DMS153 treated with DMSO at 0.1 percent for 48 hours (cell line): ENCODE data around the gene VMP1.
"Not testable (repeated sequence)": the region's sequence is repeated elsewhere in the genome, so short reads cannot be mapped to it uniquely, and the experiment has no call there.

Source experiments
- DNase-seq: peaks from one replicate; lab custom pipeline; 2025; ENCODE audit not compliant: unreplicated experiment; lab: John Stamatoyannopoulos, UW

VMP1 gene

DNA sequence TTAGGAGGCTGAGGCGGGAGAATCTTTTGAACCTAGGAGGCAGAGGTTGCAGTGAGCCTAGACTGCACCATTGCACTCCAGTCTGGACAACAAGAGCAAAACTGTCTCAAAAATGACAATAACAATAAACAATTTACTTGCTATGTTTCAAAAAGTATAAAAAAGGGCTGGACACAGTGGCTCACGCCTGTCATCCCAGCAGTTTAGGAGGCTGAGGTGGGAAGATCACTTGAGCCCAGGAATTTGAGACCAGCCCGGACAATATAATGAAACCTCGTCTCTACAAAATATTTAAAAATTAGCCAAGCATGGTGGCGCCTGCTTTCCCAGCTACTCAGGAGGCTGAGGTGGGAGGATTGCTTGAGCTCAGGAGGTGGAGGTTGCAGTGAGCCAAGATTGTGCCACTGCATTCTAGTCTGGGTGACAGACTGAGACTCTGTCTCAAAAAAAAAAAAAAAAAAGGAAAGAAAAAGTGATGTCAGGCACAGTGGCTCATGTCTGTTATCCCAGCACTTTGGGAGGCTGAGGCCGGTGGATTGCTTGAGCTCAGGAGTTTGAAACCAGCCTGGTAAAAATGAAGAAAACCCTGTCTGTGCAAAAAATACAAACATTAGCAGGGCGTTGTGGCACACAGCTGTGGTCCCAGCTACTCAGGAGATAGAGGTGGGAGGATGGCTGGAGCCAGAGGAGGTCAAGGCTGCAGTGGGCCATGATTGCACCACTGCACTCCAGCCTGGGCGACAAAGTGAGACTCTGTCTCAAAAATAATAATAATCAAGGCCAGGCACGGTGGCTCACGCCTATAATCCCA, 146.7 kb downstream of the VMP1 start:
- DNase-seq, result not testable (repeated sequence)

DNA sequence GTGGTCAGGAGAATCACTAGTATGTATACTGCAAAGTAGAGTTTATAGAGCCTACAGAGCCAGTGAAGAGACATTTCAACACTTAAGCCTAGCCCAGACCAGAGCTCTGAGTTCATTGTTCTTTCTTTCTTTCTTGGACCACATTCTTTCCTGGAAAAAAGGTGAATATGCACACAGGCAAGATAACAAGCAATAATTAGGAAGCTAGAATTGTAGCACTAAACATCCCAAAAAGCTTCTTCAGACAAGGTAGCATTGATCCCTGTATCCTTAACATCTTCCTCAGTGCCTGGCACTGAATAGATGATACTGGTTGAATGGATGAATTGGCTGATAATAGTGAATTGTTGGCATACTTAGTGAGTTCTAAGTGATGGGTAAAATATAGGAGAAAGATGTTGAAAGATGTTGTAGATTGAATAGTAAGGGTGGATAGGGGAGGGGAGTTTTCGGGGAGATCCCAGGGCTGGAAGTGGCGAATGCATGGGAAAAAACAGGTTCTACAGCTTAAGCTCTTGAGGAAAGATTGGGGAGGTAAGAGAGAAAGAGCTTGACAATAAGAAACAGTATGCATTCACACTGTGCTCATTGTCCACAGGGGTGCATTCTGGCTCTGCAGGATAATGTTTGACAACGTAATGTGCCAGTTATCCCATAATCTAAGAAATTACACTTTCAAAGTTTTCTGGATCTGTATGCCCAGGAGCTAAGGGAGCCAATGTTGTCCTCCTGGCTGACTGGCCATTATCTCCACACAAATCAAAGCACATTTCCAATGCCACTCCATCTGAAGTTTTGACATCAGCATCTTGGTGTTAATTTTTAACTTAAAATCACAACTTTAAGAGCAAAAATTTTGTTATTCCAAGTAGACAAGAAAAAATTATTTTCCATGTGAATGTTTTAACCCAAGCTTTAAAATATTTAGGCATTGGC, 149.7 kb downstream of the VMP1 start:
- no peak for DNase-seq

DNA sequence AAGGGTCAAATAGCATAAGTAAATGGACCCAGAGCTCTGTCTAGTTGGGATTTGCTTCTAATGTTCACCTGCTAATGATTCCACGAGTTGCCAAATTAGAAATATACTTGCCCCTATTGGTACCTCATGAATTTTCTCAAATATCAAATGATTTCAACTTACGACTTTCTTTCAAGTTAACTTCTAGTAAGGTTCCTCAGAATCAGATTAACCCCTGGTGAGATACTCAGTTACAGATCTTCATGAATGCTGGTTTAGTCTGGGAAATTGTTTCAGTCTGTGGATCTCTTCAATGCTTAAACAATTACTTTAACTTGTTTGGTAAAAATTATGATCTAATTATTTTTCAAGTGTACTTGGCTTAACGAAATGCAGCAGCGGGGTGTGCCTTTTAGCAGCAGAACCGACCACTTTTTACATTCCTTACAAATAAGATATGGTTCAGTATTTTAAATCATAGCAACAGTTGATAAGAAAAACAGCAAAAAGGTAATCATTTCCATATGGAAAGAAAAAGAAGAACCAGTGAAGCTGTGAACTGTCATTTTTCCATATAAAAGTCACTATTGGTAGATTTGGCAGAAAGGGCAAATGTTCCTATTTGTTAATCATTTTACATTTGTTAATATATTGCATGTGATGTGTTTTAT, 150.8 kb downstream of the VMP1 start:
- DNase-seq, result no peak

DNA sequence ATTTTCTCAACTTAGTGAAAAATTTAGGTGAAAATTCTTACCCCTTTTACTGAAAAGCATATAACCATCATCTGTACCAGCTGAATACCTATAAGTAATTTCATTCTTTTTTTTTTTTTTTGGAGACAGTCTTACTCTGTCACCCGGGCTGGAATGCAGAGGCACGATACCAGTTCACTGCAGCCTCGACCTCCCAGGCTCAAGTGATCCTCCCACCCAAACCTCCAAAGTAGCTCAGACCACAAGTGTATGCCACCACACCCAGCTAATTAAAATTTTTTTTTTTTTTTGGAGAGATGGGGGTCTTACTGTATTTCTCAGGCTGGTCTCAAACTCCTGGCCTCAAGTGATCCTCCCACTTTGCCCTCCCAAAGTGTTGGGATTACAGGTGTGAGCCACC, 151.5 kb downstream of the VMP1 start:
- DNase-seq, result no peak

DNA sequence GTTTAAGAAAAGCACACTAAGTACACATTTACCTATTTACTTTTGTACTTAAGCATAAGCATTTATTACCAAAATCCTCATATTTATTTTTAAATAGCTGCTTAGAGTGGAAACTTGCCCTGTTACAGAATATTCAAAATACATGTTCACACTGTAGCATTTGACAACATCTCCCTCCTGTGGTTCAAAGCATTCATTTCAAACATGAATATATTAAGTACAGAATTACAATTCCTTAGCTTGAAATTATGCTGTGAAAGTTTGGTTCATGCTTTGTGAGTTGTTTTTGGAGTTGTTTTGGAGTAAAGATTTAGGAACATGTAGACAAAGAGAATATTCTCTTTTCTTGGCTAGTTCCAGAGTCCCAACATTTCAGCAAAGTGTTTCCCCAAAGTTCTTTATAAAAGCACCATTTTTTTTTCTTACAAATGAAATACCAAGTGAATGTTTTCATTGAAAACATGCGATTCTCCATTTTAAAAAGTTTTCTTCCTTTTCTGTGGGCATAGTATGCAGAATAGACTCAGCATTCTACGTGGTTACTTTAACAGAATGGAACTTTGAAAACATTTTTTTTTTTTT, 152.1 kb downstream of the VMP1 start:
- DNase-seq, result no peak

DNA sequence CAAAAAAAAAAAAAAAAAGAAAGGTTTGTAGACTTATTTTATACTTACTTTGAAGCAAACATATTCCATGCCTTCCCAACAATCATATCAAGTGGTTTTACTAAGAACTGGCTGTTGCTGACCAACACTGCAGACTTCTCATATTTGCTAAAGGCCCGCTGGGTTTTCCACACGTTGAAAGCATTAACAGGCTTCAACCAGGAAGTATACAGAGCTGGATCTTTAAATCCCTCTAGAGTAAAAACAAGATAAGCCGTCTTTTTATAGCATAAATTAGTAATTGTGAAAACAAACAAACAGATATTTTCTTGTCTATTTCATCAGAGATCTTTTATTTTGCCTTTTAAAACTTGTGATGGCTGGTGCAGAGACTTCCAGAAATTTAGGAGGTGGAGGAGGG, 156.2 kb downstream of the VMP1 start:
- no peak for DNase-seq

DNA sequence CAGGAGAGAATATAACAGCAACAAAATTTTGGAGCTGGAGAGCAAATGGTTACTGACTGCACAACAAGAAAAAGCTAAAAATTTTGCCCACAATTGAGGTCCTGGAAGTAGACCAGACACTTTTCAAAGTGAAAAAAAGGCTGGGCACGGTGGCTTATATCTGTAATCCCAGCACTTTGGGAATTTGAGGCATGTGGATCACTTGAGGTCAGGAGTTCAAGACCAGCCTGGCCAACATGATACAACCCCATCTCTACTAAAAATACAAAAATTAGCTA, 162.4 kb downstream of the VMP1 start:
- DNase-seq, result no peak

DNA sequence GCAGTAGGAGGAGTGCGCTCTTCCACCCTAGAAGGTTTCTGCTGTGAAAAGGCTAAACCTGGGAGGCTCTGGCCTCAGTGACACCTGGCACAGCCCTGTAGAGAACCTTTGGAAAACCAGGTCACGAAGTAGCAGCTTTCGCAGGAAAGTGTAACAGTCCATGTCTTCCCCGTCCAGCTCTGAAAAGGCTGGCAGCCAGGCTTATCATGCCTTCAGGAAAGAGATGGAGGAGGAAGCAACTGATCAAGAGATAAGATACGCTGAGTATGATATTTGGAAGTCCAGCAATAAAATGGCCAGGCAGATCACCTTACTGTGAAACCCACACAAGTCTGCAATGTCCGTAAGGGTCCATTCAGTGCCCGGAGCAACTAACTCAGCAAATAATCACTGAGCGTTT, 163.0 kb downstream of the VMP1 start:
- no peak for DNase-seq

DNA sequence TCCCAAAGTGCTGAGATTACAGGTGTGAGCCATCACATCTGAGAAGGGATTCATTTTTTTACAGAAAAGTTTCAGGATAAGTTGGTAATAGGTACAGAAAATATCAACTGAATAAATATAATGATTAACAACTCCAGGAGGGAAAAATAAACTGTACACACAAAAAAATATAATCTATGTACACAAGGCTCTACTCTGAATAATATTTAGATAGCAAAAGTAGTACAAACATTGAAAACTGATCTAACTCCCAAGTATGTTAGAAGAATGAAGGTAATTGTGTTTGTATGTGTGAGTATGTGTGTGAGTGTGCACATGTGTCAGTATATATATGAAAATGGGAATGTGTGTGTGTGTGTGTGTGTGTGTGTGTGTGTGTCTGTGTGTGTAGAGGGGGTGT, 164.9 kb downstream of the VMP1 start:
- DNase-seq, result no peak

DNA sequence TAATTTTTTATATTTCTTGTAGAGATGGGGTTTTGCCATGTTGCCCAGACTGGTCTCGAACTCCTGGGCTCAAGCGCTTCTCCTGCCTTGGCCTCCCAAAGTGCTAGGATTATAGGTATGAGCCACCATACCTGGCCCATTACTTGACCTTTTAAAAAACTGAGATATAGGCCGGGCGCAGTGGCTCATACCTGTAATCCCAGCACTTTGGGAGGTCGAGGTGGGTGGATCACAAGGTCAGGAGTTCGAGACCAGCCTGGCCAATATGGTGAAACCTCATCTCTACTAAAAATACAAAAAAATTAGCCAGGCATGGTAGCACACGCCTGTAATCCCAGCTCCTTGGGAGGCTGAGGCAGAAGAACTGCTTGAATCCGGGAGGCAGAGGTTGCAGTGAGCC, 166.0 kb downstream of the VMP1 start:
- not testable (repeated sequence) for DNase-seq

DNA sequence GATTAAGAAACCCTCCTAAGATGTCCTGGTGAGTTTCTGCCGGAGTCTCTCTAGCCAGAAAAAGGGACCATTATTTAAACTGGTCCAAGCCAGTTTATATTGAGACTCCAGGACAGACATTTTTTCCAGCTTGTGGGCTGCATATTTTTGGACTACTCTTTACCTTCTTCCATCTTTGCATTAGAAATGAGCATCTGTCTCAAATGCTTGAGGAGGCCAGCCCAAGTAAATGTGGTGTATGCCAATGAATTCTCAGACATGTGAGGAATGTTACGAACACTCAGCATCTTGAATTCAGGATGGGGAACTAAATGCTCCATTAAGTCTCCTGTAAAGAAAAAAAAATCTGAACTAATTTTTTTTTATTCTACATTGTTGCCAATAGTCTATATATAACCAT, 166.9 kb downstream of the VMP1 start:
- DNase-seq, result no peak

DNA sequence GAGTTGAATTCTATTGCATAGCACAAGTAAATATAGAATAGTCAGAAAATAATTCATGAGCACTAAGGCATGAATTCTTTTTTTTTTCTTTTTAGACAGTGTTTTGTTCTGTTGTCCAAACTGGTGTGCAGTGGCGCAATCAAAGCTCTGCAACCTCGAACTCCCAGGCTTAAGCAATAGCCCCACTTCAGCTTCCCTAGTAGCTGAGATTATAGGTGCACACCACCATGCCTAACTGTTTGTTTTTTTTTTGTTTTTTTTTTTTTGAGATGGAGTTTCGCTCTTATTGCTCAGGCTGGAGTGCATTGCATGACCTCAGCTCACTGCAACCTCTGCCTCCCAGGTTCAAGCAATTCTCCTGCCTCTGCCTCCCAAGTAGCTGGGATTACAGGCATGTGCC, 168.7 kb downstream of the VMP1 start:
- no peak for DNase-seq

DNA sequence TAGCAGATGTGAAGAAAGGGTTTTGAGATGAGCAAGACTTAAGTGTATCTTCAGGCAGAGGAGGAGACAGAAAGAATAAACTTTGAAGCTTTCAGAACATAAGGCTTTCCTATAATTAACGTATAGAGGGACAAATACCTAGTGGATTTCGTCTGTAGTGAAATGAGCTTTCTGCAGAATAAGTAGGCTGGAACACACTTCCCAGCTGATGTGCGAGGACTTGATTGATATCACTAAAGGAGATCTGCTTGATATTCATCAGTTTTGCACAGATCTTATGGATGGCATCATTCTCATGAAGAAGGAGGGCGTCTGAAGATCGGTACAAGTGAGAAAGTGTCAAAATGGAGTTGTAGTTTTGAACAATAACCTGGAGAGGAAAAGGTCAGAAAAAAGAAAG, 170.5 kb downstream of the VMP1 start:
- no peak for DNase-seq

DNA sequence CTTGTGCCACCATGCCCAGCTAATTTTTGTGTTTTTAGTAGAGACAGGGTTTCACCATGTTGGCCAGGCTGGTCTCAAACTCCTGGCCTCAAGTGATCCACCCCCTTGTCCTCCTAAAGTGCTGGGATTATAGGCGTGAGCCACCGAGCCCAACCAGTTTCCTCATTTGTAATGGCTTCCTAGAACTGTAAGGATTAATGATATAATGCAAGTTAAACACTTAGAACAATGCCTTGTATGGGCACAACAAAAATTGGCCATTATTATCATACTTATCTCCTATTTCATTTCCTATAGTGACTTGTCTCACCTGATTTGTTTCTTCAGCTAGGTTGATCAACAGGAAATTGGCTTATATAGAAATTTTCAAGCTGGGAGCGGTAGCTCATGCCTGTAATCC, 171.2 kb downstream of the VMP1 start:
- no peak for DNase-seq

DNA sequence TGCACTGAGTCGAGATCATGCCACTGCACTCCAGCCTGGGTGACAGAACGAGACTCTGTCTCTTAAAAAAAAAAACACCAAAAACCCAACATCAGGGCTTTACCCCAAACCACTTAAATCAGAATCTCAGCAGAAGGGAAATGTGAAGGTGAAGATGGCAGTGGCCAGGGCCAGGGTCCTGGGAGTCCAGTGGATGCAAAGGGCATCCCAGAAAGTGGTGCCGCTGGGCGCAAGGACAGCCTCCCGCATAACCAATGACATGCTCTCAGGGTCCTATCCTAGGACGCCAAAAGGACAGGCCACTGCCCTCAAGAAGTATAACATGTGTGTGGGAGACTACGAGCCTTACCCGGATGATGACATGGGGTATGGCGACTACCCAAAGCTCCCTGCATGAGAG, 177.4 kb downstream of the VMP1 start:
- no peak for DNase-seq

DNA sequence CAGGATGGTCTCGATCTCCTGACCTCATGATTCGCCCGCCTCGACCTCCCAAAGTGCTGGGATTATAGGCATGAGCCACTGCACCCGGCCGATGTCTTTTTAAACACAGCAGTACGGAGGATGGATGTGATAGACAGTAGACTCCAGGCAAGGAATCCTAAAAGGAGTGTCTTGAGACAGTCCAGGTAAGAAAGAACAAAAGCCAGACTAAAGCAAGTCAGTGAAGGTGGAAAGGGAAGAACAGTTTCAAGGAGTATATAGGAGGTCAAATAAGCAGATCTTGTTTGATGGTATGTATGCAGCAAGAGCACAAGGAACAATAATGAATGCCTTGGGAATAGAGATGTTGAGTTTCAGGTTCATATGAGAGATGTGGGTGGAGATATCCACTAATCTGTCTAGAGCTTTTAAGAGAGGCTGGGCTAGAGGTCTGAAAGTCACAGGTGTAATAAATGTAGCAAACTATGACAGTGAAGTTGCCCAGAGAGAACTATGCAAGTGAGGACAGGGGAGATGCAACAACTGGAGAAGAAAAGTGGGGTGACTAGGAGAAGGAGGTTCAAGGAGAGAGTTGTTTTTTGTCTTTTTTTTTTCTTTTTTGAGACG, 180.8 kb downstream of the VMP1 start:
- DNase-seq, result no peak

DNA sequence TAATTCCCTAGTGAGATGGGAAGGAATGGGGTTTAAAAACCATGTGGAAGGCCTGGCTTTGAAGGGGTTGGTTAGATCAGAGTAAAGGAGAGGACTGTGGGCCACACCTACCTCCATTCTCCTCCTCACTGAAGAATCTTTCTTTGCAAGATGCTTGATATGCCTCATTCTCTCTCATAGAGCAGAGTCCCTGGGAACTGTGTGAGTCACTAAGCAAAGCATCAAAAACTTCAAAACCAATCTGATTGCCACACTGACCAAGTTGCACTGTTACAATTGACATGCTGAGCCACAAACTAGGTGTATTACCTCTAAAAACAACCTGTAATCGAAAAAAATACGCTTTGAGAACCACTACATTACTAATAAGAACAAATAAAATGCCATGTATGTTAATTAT, 183.3 kb downstream of the VMP1 start:
- no peak for DNase-seq
